SU-DHL-6 (cell line): ENCODE results near the gene SLC25A20.
A peak's percentile ranks its signal among the peaks of the same experiment; 100 is the strongest.

Experiments
- H2AFZ ChIP-seq: fragments of 200-600 bp; sonication (generic); 2 replicates; pipeline ENCODE4 v1.6.1; 2014; ENCODE audit warnings: low read depth, mild to moderate bottlenecking, moderate library complexity, mixed read lengths, antibody characterized with exemption, low read length; ENCODE audit not compliant: severe bottlenecking
- H3F3A ChIP-seq: fragments of 200-600 bp; shearing (Covaris generic); 2 replicates; pipeline ENCODE4 v1.6.0; 2016; ENCODE audit warnings: antibody characterized with exemption, mild to moderate bottlenecking; ENCODE audit not compliant: insufficient read depth
- H3K27ac ChIP-seq: fragments of 200-600 bp; sonication (generic); 2 replicates; pipeline ENCODE4 v1.5.1; 2016; ENCODE audit warnings: low read depth, mild to moderate bottlenecking, low read length, moderate library complexity, mixed read lengths
- H3K27me3 ChIP-seq: fragments of 200-600 bp; sonication (generic), shearing (Covaris generic); 2 replicates; pipeline ENCODE4 v1.6.0; 2014; ENCODE audit warnings: mild to moderate bottlenecking, low read length
- H3K36me3 ChIP-seq: fragments of 200-600 bp; sonication (generic); 2 replicates; pipeline ENCODE4 v1.6.1; 2014; ENCODE audit warnings: mild to moderate bottlenecking, low read length, mixed read lengths
- H3K4me2 ChIP-seq: fragments of 300-600, 200-600 bp; shearing (Covaris generic), sonication (generic); 2 replicates; pipeline ENCODE4 v1.6.0; 2014; ENCODE audit warnings: low read length, low read depth, mild to moderate bottlenecking; ENCODE audit not compliant: poor library complexity, severe bottlenecking
- H3K4me3 ChIP-seq: fragments of 200-600 bp; sonication (generic); 2 replicates; pipeline ENCODE4 v1.5.1; 2014; ENCODE audit warnings: antibody characterized with exemption, low read length, mild to moderate bottlenecking, mixed read lengths; ENCODE audit not compliant: insufficient read depth, poor library complexity, severe bottlenecking
- H3K79me2 ChIP-seq: fragments of 200-600 bp; sonication (generic); 2 replicates; pipeline ENCODE4 v1.6.1; 2014; ENCODE audit warnings: mild to moderate bottlenecking, low read length, moderate library complexity; ENCODE audit not compliant: insufficient read depth
- H3K9ac ChIP-seq: fragments of 200-600 bp; sonication (generic); 2 replicates; pipeline ENCODE4 v1.7.0; 2014; ENCODE audit warnings: mild to moderate bottlenecking, low read length
- H3K9me2 ChIP-seq: fragments of 200-600 bp; sonication (generic); replicated peaks from 2 replicates; pipeline ENCODE4 v1.6.1; 2014; ENCODE audit warnings: low read length; ENCODE audit not compliant: insufficient read depth
- H3K9me3 ChIP-seq: fragments of 200-600 bp; sonication (generic); 2 replicates; pipeline ENCODE4 v1.6.1; 2014; ENCODE audit warnings: low read length, mixed read lengths; ENCODE audit not compliant: insufficient read depth
- H4K20me1 ChIP-seq: fragments of 200-600 bp; sonication (generic); 2 replicates; pipeline ENCODE4 v1.6.1; 2014; ENCODE audit warnings: low read depth, mild to moderate bottlenecking, antibody characterized with exemption, low read length, moderate library complexity, mixed read lengths
- CTCF ChIP-seq: fragments of 200-600 bp; sonication (generic); IDR thresholded peaks from one replicate; pipeline ENCODE4 v1.5.1; 2017; ENCODE audit warnings: antibody characterized with exemption, mild to moderate bottlenecking, low read length, moderate library complexity; ENCODE audit not compliant: insufficient read depth, poor library complexity, severe bottlenecking
- EZH2phosphoT487 ChIP-seq: fragments of 200-600 bp; sonication (generic), shearing (Covaris generic); conservative IDR thresholded peaks from 2 replicates; pipeline ENCODE4 v1.6.1; 2018; ENCODE audit warnings: mild to moderate bottlenecking, antibody characterized with exemption, low read length, moderate library complexity, mixed read lengths

The SLC25A20 gene

GRCh38 chr3:48852151-48852550 lies 46.5 kb downstream of the SLC25A20 start:
- H3K27ac ChIP-seq, result no peak overlapping the region
- H3K4me3 ChIP-seq, result no peak overlapping the region
- H3K79me2 ChIP-seq, result peaks cover 2% of the 10 kb centered on the region; the same call in 1 of the 2 replicates
- H3K9ac ChIP-seq, result no peak overlapping the region
- no peaks in the 10 kb centered on the region for H3K9me3 ChIP-seq
- H3K4me2 ChIP-seq, result no peak overlapping the region
- no peak overlapping the region for H2AFZ ChIP-seq
- H3K36me3 ChIP-seq, result no peaks in the 10 kb centered on the region
- H3F3A ChIP-seq, result no peaks in the 10 kb centered on the region
- TF ChIP-seq CTCF (no peak), EZH2phosphoT487 (no peak)
- H4K20me1 ChIP-seq, result no peaks in the 10 kb centered on the region
- H3K27me3 ChIP-seq, result no peaks in the 10 kb centered on the region
- H3K9me2 ChIP-seq, result no peaks in the 10 kb centered on the region

DNA sequence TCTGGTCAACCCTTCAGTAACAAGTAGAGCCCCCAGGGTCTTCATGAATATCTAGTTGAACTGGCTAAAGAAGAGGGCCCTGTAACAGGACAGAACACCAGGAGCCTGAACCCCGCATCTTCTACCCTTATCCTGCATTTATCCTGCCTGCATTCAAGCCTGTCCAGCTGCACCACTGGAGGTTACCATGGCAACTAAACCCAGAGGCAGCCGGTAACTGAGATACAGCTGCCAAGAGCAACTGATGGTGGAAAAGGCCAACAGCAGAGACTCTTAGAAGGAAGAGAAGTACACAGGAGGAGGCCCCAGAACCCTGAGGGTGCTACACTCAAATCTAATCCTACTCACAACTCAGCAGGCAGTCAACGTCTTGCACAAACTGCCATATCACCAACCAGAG lies 47.3 kb downstream of the SLC25A20 start:
- TF ChIP-seq EZH2phosphoT487, result no peak
- no peak for TF ChIP-seq CTCF
- no peak overlapping the region for H2AFZ ChIP-seq
- no peaks in the 10 kb centered on the region for H4K20me1 ChIP-seq
- no peaks in the 10 kb centered on the region for H3K9me3 ChIP-seq
- no peak overlapping the region for H3K9ac ChIP-seq
- no peaks in the 10 kb centered on the region for H3K36me3 ChIP-seq
- H3K27me3 ChIP-seq, result no peaks in the 10 kb centered on the region
- no peaks in the 10 kb centered on the region for H3F3A ChIP-seq
- no peak overlapping the region for H3K4me3 ChIP-seq
- peaks cover 9% of the 10 kb centered on the region; the same call in 1 of the 2 replicates for H3K79me2 ChIP-seq
- no peak overlapping the region for H3K4me2 ChIP-seq
- no peaks in the 10 kb centered on the region for H3K9me2 ChIP-seq
- no peak overlapping the region for H3K27ac ChIP-seq

GRCh38 chr3:48848816-48849515 lies 49.7 kb downstream of the SLC25A20 start:
- Histone ChIP-seq H3K27me3 (no peaks in the 10 kb centered on the region), H3K79me2 (peaks cover 24% of the 10 kb centered on the region), H2AFZ (no peak overlapping the region), H4K20me1 (no peaks in the 10 kb centered on the region), H3K4me2 (peak overlapping the region; percentile 77), H3K36me3 (0 out of 2 replicates have a peak, but pooled peaks cover 2% of the 10 kb centered on the region), H3K9me2 (no peaks in the 10 kb centered on the region), H3K9ac (peak overlapping the region; percentile 85), H3K9me3 (no peaks in the 10 kb centered on the region), H3K4me3 (no peak overlapping the region), H3K27ac (peak overlapping the region; percentile 8; the same call in 1 of the 2 replicates), H3F3A (peaks cover 7% of the 10 kb centered on the region; the same call in 1 of the 2 replicates)
- TF ChIP-seq CTCF, result no peak
- TF ChIP-seq EZH2phosphoT487, result no peak
